IPS DF 6.9 (cell line): Measurements from ENCODE around the gene FXYD2.

ENCODE experiments used
- DNase-seq: peaks from one replicate; pipeline ENCODE4 v3.0.0-alpha.2; 2013; ENCODE audit warnings: low read depth, low spot score
- H3K27ac ChIP-seq: one replicate; pipeline ENCODE4 v1.5.1; 2013; ENCODE audit warnings: low read length, control low read depth
- H3K27me3 ChIP-seq: 2 replicates; pipeline ENCODE4 v1.6.1; 2013; ENCODE audit warnings: mild to moderate bottlenecking, low read length; ENCODE audit not compliant: control insufficient read depth, insufficient read depth
- H3K36me3 ChIP-seq: 2 replicates; pipeline ENCODE4 v1.6.1; 2013; ENCODE audit warnings: low read length; ENCODE audit not compliant: control insufficient read depth, insufficient read depth
- H3K4me1 ChIP-seq: 2 replicates; pipeline ENCODE4 v1.6.1; 2013; ENCODE audit warnings: low read length; ENCODE audit not compliant: control insufficient read depth, insufficient read depth
- H3K4me3 ChIP-seq: 2 replicates; pipeline ENCODE4 v1.5.1; 2013; ENCODE audit warnings: mild to moderate bottlenecking, low read length
- H3K9me3 ChIP-seq: 2 replicates; pipeline ENCODE4 v1.6.1; 2013; ENCODE audit warnings: low read length, inconsistent platforms; ENCODE audit not compliant: control insufficient read depth, insufficient read depth
- WGBS: extraction: QIAGEN DNeasy Blood & Tissue Kit; methylation state at CpG from one replicate; pipeline ENCODE4 v1.1.7; 2013; ENCODE audit warnings: mixed read lengths, missing lambda C conversion rate; ENCODE audit not compliant: insufficient read length, insufficient coverage; 5-methylcytosine and 5-hydroxymethylcytosine counted together

Gene FXYD2

DNA sequence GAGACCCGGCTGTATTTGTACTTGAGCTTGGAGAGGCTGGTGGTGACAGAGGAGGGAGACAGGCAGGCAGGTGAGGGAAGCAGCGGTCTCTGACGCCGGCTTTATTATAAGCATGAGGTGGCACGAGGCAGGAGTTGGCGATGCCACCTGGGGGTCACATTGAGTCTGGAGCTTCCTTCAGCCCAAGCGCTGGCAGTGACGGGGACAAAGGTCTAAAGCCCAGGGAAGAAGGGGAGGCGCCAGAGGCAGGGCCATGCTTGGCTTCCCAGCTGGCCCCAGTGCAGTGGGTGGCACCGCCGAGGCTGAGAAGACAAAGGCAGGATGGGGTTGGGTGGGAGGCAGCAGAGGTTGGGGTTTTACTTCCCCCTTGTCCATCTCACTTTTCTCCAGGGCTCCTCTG, 4.5 kb downstream of the FXYD2 start:
- WGBS, result no CpG with 5 or more reads among the region's 11 CpGs
- Histone ChIP-seq H3K36me3 (no peaks in the 10 kb centered on the region), H3K27me3 (no peaks in the 10 kb centered on the region), H3K9me3 (no peaks in the 10 kb centered on the region), H3K4me1 (peaks cover 10% of the 10 kb centered on the region), H3K4me3 (no peak overlapping the region), H3K27ac (no peak overlapping the region)
- DNase-seq, result no peak

- peak; percentile 74 for DNase-seq
- Histone ChIP-seq H3K27ac (no peak overlapping the region), H3K9me3 (no peaks in the 10 kb centered on the region), H3K27me3 (no peaks in the 10 kb centered on the region), H3K36me3 (no peaks in the 10 kb centered on the region), H3K4me1 (peaks cover 6% of the 10 kb centered on the region), H3K4me3 (no peak overlapping the region)
- no CpG with 5 or more reads among the region's 10 CpGs for WGBS
These were observed 5.2 kb downstream of the FXYD2 start for GRCh38 chr11:117819096-117820040.

DNA sequence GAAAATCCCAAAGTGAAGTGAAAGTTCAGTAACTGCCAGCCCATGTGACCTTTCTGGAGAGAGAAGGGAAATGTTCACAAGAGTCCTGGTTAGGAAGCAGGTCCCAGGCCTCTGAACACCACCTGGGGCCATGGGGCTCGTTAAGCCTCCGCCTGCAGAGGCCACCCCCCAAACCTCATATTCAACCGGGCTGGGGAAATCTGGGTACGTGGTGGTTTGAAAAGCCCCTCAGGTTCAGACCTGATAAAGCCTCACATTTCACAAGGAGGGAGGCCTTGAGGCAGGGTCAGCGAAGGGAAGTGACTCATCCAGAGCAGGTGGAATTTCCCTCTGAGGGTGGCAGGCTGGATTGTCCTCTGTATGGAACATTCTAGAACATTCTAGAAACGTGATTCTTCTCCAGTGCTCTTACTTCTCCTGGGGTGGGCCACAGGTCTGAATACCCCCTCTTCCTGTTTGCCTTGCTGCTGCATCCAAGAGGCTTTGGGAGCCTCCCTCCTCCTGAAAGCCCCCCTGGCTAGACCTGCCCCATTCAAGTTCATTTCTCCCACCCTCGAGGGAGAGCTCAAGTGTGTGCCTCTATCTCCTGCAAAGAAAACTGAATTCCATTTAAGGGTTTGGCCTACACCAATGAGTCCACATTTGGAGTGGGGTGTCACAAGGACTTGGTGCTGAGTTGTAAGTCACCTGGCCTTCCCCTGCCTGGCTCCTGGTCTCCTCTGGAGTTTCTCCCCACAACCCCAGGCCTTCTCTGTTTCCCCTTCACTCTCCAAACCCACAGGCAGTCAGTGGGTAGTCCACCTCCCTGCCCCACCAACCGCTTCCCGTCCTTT, 6.3 kb downstream of the FXYD2 start:
- no peaks in the 10 kb centered on the region for H3K9me3 ChIP-seq
- no CpG with 5 or more reads among the region's 9 CpGs for WGBS
- no peaks in the 10 kb centered on the region for H3K36me3 ChIP-seq
- H3K27ac ChIP-seq, result no peak overlapping the region
- no peaks in the 10 kb centered on the region for H3K27me3 ChIP-seq
- no peak overlapping the region for H3K4me3 ChIP-seq
- H3K4me1 ChIP-seq, result peaks cover 7% of the 10 kb centered on the region
- DNase-seq, result no peak

DNA sequence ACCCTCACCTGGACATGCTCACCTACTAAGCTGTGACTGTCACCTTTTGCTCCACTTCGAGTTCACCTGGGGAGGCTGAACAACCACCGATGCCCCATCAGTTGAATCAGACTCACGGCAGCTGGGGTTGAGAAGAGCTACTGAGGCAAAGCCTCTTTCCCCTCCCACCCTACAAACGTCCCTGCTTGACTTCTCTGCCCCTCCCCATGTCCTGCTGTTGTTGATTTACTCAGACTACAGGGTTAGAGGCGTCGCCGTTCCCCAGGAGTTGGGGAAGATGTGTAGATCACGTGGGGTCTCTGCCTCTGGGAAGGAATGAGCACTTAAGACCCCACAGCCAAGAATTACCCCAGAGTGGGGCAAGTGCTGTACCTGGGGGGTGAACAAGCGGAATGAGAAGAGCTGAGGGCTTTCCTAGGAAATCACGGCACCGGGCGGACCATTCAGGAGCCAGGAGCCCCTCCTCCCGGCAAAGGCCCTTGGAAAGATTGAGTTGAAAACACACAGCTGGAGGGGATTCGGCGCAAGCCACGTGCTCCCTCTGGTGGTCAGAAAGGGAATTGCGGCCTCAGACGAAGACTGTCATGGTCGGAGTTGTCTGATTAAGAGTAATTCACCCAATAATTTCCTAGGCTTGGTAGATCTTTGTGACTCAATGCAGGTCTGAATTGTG, 7.0 kb downstream of the FXYD2 start:
- peak; percentile 79 for DNase-seq
- Histone ChIP-seq H3K27me3 (no peaks in the 10 kb centered on the region), H3K4me1 (peaks cover 7% of the 10 kb centered on the region), H3K4me3 (no peak overlapping the region; the same call in 1 of the 2 replicates), H3K9me3 (no peaks in the 10 kb centered on the region), H3K27ac (no peak overlapping the region), H3K36me3 (no peaks in the 10 kb centered on the region)
- no CpG with 5 or more reads among the region's 19 CpGs for whole genome bisulfite sequencing

- Histone ChIP-seq H3K27me3 (no peaks in the 10 kb centered on the region), H3K4me3 (no peak overlapping the region), H3K36me3 (no peaks in the 10 kb centered on the region), H3K27ac (no peak overlapping the region), H3K4me1 (peaks cover 7% of the 10 kb centered on the region), H3K9me3 (no peaks in the 10 kb centered on the region)
- no peak for DNase-seq
- no CpG with 5 or more reads among the region's 5 CpGs for WGBS
These were observed 7.6 kb downstream of the FXYD2 start for GRCh38 chr11:117816846-117817367.

DNA sequence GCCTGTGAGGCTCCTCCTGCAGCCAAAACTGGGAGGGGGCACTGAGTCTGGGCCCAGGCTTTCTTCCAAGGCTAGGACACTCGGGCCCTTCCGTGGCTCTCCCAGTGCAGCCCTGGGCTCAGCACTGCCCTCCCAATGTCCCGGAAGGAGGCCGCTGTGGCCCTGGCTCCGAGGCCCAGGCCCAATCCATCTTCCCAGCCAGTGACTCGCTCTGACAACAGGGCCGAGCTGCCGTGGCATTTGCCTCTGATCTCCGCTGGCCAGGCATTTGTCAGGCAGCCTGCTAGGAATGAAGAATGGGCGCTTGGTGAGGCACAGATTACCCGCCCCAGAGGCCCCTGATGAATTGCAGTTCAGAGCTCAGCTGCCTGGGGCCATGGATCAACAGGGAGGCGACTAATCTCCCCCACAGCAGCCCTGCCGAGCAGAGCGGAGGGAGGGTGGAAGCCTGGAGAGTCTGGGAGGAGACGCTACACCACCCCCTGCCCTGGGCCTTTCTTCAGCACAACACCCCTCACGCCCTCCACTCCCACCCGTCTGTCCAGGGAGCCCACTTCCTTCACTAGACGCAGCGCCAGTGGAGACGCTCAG, 8.3 kb downstream of the FXYD2 start:
- Histone ChIP-seq H3K36me3 (no peaks in the 10 kb centered on the region), H3K4me1 (peaks cover 7% of the 10 kb centered on the region), H3K27me3 (no peaks in the 10 kb centered on the region), H3K27ac (no peak overlapping the region), H3K9me3 (no peaks in the 10 kb centered on the region), H3K4me3 (no peak overlapping the region)
- DNase-seq, result no peak
- no CpG with 5 or more reads among the region's 20 CpGs for WGBS

- Histone ChIP-seq H3K27ac (no peak overlapping the region), H3K4me1 (peaks cover 7% of the 10 kb centered on the region), H3K4me3 (no peak overlapping the region), H3K36me3 (no peaks in the 10 kb centered on the region), H3K9me3 (no peaks in the 10 kb centered on the region), H3K27me3 (no peaks in the 10 kb centered on the region)
- WGBS, result no CpG with 5 or more reads among the region's 7 CpGs
- no peak for DNase-seq
These were observed 9.2 kb downstream of the FXYD2 start for GRCh38 chr11:117815262-117815803.

- no peak for DNase-seq
- Histone ChIP-seq H3K27ac (no peak overlapping the region), H3K27me3 (no peaks in the 10 kb centered on the region), H3K4me3 (no peak overlapping the region), H3K9me3 (no peaks in the 10 kb centered on the region), H3K4me1 (peaks cover 7% of the 10 kb centered on the region), H3K36me3 (no peaks in the 10 kb centered on the region)
- no CpG with 5 or more reads among the region's 14 CpGs for WGBS
These were observed 9.7 kb downstream of the FXYD2 start for GRCh38 chr11:117814766-117815261.

GRCh38 chr11:117814204-117814765, 10.3 kb downstream of the FXYD2 start:
- Histone ChIP-seq H3K4me1 (peaks cover 7% of the 10 kb centered on the region), H3K36me3 (no peaks in the 10 kb centered on the region), H3K27me3 (no peaks in the 10 kb centered on the region), H3K9me3 (no peaks in the 10 kb centered on the region), H3K4me3 (no peak overlapping the region), H3K27ac (no peak overlapping the region)
- no CpG with 5 or more reads among the region's 7 CpGs for WGBS
- DNase-seq, result no peak
